HepG2 (cell line): ENCODE data around the gene KDM7A. TPM values are rescaled to one million over a fixed set of nuclear protein-coding genes. Genes with fewer than 3 reads are reported as not detected.
A peak's percentile ranks its signal among the peaks of the same experiment; 100 is the strongest.

Experiments
- ATAC-seq: fragments of 200-7000 bp; cut with Tn5 transposase; 3 replicates; pipeline ENCODE4 v1.9.1; 2020; ENCODE audit warnings: mild to moderate bottlenecking, moderate library complexity
- BruUV-seq: library from RNA; stranded (reverse); fragments of 400-500 nt; replicated peaks from 2 replicates; lab custom pipeline; 2021; lab: Mats Ljungman, UMichigan
- CTCF ChIA-PET: fragments of 300-600 bp; formaldehyde crosslinking; extraction: SDS; loops from one replicate; lab custom pipeline; 2021; ENCODE audit warnings: low total read pairs, inconsistent platforms, low intra/inter-chr PET ratio; lab: Yijun Ruan, JAX
- POLR2A ChIA-PET: fragments of 350-600 bp; sonication (Branson Sonifier 250); formaldehyde crosslinking; loops from one replicate; lab custom pipeline; 2020; ENCODE audit warnings: antibody characterized with exemption, inconsistent platforms; lab: Yijun Ruan, JAX
- DNase-seq: peaks from one replicate; pipeline ENCODE4 v3.0.0-alpha.2; 2015; ENCODE audit warnings: low spot score
- FAIRE-seq: peaks from 3 replicates; lab custom pipeline; 2011; peaks lifted over from hg19 to GRCh38; lab: Jason Lieb, UNC
- H2AFZ ChIP-seq: one replicate; pipeline ENCODE4 v1.6.1; 2011; ENCODE audit warnings: low read length, inconsistent platforms
- H3K27ac ChIP-seq: fragments of 300-600 bp; 3 replicates; pipeline ENCODE4 v1.8.0; 2011; ENCODE audit warnings: mixed run types, mild to moderate bottlenecking, mixed read lengths, low read length, inconsistent platforms; ENCODE audit not compliant: insufficient read depth; ENCODE audit errors: extremely low read length
- H3K27me3 ChIP-seq, 2 experiments: fragments of 200-600 bp in 1 of 2; 2 replicates in 1 of 2; 3 replicates in 1 of 2; pipeline versions ENCODE4 v1.6.0 to v1.8.0; 2011; ENCODE audit warnings: low read length in 2 of 2, mild to moderate bottlenecking in 2 of 2, moderate library complexity in 2 of 2, inconsistent platforms in 1 of 2; ENCODE audit not compliant: insufficient read depth in 2 of 2, control insufficient read depth in 1 of 2
- H3K36me3 ChIP-seq, 2 experiments: fragments of 200-600 bp in 1 of 2; replicated peaks in 1 of 2; 2 replicates in 1 of 2; 3 replicates in 1 of 2; pipeline versions ENCODE4 v1.5.1 to v1.8.0; 2011; ENCODE audit warnings: low read length in 2 of 2, inconsistent platforms in 1 of 2; ENCODE audit not compliant: insufficient read depth in 2 of 2, control insufficient read depth in 1 of 2
- H3K4me1 ChIP-seq: 2 replicates; pipeline ENCODE4 v1.5.1; 2012; ENCODE audit warnings: low read length, inconsistent platforms; ENCODE audit not compliant: insufficient read depth
- H3K4me2 ChIP-seq: 2 replicates; pipeline ENCODE4 v1.6.0; 2011; ENCODE audit warnings: low read depth, low read length, inconsistent platforms
- H3K4me3 ChIP-seq, 3 experiments: fragments of 200-600 bp in 1 of 3; sonication (generic), shearing (Covaris generic) in 1 of 3; replicated peaks in 1 of 3; 2 replicates each; pipeline ENCODE4 v1.5.1; 2011 to 2016; ENCODE audit warnings: low read length in 3 of 3, inconsistent platforms in 2 of 3, low read depth in 2 of 3, mild to moderate bottlenecking in 2 of 3, control low read depth in 1 of 3, mixed read lengths in 1 of 3; ENCODE audit not compliant: insufficient read depth in 1 of 3
- H3K79me2 ChIP-seq: one replicate; pipeline ENCODE4 v1.6.1; 2011; ENCODE audit warnings: low read length, inconsistent platforms; ENCODE audit not compliant: insufficient read depth
- H3K9ac ChIP-seq: 2 replicates; pipeline ENCODE4 v1.6.0; 2011; ENCODE audit warnings: mild to moderate bottlenecking, low read depth, low read length, inconsistent platforms; ENCODE audit not compliant: insufficient read depth
- H3K9me3 ChIP-seq: 2 replicates; pipeline ENCODE4 v1.5.1; 2012; ENCODE audit warnings: mild to moderate bottlenecking, low read length
- H4K20me1 ChIP-seq: 2 replicates; pipeline ENCODE4 v1.6.0; 2011; ENCODE audit warnings: inconsistent platforms, mild to moderate bottlenecking, low read length, moderate library complexity; ENCODE audit not compliant: insufficient read depth
- CBX5 ChIP-seq: sonication (generic); formaldehyde crosslinking; IDR thresholded peaks from 2 replicates; pipeline ENCODE4 v1.4.0; 2020; ENCODE audit warnings: missing genetic modification reagents, borderline replicate concordance
- KDM2A ChIP-seq: sonication (generic); formaldehyde crosslinking; IDR thresholded peaks from 2 replicates; pipeline ENCODE4 v1.4.0; 2020; ENCODE audit warnings: low read depth, missing genetic modification reagents, borderline replicate concordance
- RBM39 ChIP-seq: fragments of 200-400 bp; formaldehyde crosslinking; IDR thresholded peaks from one replicate; pipeline ENCODE4 v1.6.1; 2018; ENCODE audit warnings: antibody characterized with exemption, mild to moderate bottlenecking, low read depth, low read length; ENCODE audit not compliant: poor library complexity, severe bottlenecking
- SSRP1 ChIP-seq: IDR thresholded peaks from 2 replicates; pipeline ENCODE4 v1.6.1; 2016; ENCODE audit warnings: control low read depth
- TP53 ChIP-seq: sonication (generic); formaldehyde crosslinking; conservative IDR thresholded peaks from 2 replicates; pipeline ENCODE4 v1.4.0; 2020; ENCODE audit warnings: missing genetic modification reagents
- ZFP91 ChIP-seq: sonication (generic); formaldehyde crosslinking; IDR thresholded peaks from 2 replicates; pipeline ENCODE4 v1.9.0; 2022; ENCODE audit warnings: missing genetic modification reagents, mild to moderate bottlenecking, borderline replicate concordance
- WGBS: methylation state at CpG from one replicate; pipeline ENCODE4 v1.1.6; 2017; ENCODE audit warnings: low lambda C conversion rate; 5-methylcytosine and 5-hydroxymethylcytosine counted together
- in situ Hi-C: cut with HindIII; loops from 2 replicates; pipeline ENCODE4 v1.10.0; 2017; ENCODE audit warnings: low pct_unique_long_range_greater_than_20kb; ENCODE audit not compliant: extremely low pct_ligation_motif_present
- intact Hi-C: fragments of 100-400 bp; cut with micrococcal nuclease; formaldehyde crosslinking; loops from one replicate; pipeline ENCODE4 v1.10.0; 2022; ENCODE audit not compliant: unreplicated experiment
- polyA plus RNA-seq, 8 experiments: library from polyadenylated mRNA; depleted of rRNA in 3 of 8; stranded (reverse) in 7 of 8; unstranded in 1 of 8; fragments of >200 nt; fragmentation: Illumina TruSeq in 4 of 8; extraction: Trizol in 4 of 8; gene quantifications; 2 replicates each; pipeline versions ENCODE4 v1.2.1 to v1.2.3, GENCODE V29; 2011 to 2016; ENCODE audit warnings: low read depth in 4 of 8, missing spikeins in 1 of 8, mixed read lengths in 1 of 8; ENCODE audit not compliant: insufficient read depth in 1 of 8
- total RNA-seq, 5 experiments: library from RNA; depleted of rRNA; stranded (reverse); fragments of >200 nt; fragmentation: Illumina TruSeq; extraction: Trizol; gene quantifications; 2 replicates each; pipeline ENCODE4 v1.2.3, GENCODE V29; 2016; ENCODE audit warnings: low read depth in 1 of 5

KDM7A gene
- total and polyA plus RNA-seq, 2 of the 13 experiments (the other 11 are each of a cell fraction or from before 2014, with no cell fraction given) = 10.8 to 16.8 TPM

- ChIA-PET POLR2A (no interaction called here), CTCF (no interaction called here)
- WGBS = 85% methylated on average over 11 of the region's 11 CpGs
- BruUV-seq = no TSS peak
- Histone ChIP-seq H3K9ac (no peak overlapping the region), H3K27ac (no peak overlapping the region), H3K4me3 (no peak overlapping the region), H2AFZ (no peak overlapping the region), H3K4me2 (no peak overlapping the region), H3K79me2 (no peaks in the 10 kb centered on the region), H3K4me1 (peaks cover 32% of the 10 kb centered on the region), H3K36me3 (peaks cover 0 to under 1% of the 10 kb centered on the region in 2 experiments; a peak in 2 of 5 replicates), H3K9me3 (no peaks in the 10 kb centered on the region), H4K20me1 (no peaks in the 10 kb centered on the region; the same call in 1 of the 2 replicates), H3K27me3 (no peaks in the 10 kb centered on the region; a peak in 1 of 5 replicates)
- intact Hi-C loops (no loop called here), in situ Hi-C loops (loop anchor here (25.0 kb wide), 1 partner anchor 255 kb away; no protein-coding TSS in a partner anchor)
- no peak for DNase-seq
- no peak for FAIRE-seq
- TF ChIP-seq RBM39 = no peak
- TF ChIP-seq KDM2A (CRISPR knock-in tag) = peak; percentile 32; the same call in 1 of the 2 replicates
- no peak for TF ChIP-seq TP53 (CRISPR knock-in tag)
- no peak for ATAC-seq
These were observed 94.9 kb downstream of the KDM7A start for GRCh38 chr7:140081774-140082425.

GRCh38 chr7:140080919-140081318 is 95.9 kb downstream of the KDM7A start:
- no peak overlapping the region for H3K4me3 ChIP-seq
- FAIRE-seq = no peak
- WGBS = 30% methylated on average over 7 of the region's 7 CpGs
- H3K9ac ChIP-seq = no peak overlapping the region
- H2AFZ ChIP-seq = no peak overlapping the region
- ChIA-PET POLR2A (no interaction called here), CTCF (no interaction called here)
- H3K27me3 ChIP-seq = no peaks in the 10 kb centered on the region; a peak in 1 of 5 replicates
- ATAC-seq = peak; percentile 3
- H3K4me1 ChIP-seq = peaks cover 32% of the 10 kb centered on the region
- no peaks in the 10 kb centered on the region; the same call in 1 of the 2 replicates for H4K20me1 ChIP-seq
- no peak for DNase-seq
- intact Hi-C loops = no loop called here
- in situ Hi-C loops = loop anchor here (25.0 kb wide), 1 partner anchor 256 kb away; no protein-coding TSS in a partner anchor
- no peak for TF ChIP-seq CBX5 (CRISPR knock-in tag)
- 0 out of 2 replicates have a peak, but pooled peaks have one; percentile 72 for TF ChIP-seq SSRP1 (CRISPR knock-in tag)
- no peak for TF ChIP-seq ZFP91 (CRISPR knock-in tag)
- TSS peak; percentile 18 for BruUV-seq
- H3K79me2 ChIP-seq = no peaks in the 10 kb centered on the region
- no peaks in the 10 kb centered on the region for H3K9me3 ChIP-seq
- no peak overlapping the region for H3K4me2 ChIP-seq
- H3K36me3 ChIP-seq = no peaks in the 10 kb centered on the region
- no peak overlapping the region for H3K27ac ChIP-seq
